Adrenal gland (tissue), 12 donors: Measurements from ENCODE around the gene SH3GL2. TPM values are rescaled to one million over a fixed set of nuclear protein-coding genes. Genes with fewer than 3 reads are reported as not detected.

ENCODE experiments used
- DNase-seq, 7 donors: peaks; one replicate each; pipeline ENCODE4 v3.0.0-alpha.2; 2019 to 2020
- H3K27ac ChIP-seq, 5 donors: fragments of 200-600 bp; sonication (generic) in 4 of 5; 1 replicate in 3 of 5; 2 replicates in 2 of 5; pipeline versions ENCODE4 v1.5.1 to v1.8.0; 2016 to 2020; ENCODE audit warnings: mild to moderate bottlenecking in 1 of 5
- H3K27me3 ChIP-seq: fragments of 200-600 bp; 2 replicates; pipeline ENCODE4 v1.8.0; 2021
- H3K36me3 ChIP-seq, 2 donors: fragments of 200-600 bp; replicated peaks in 1 of 2; 1 replicate in 1 of 2; 2 replicates in 1 of 2; pipeline versions ENCODE4 v1.5.1 to v1.8.0; 2018 to 2022
- H3K4me1 ChIP-seq, 2 donors: fragments of 200-600 bp; replicated peaks in 1 of 2; 1 replicate in 1 of 2; 2 replicates in 1 of 2; pipeline versions ENCODE4 v1.5.1 to v1.8.0; 2018 to 2021
- H3K4me3 ChIP-seq, 4 donors: fragments of 200-600 bp; sonication (generic) in 3 of 4; one replicate each; pipeline ENCODE4 v1.5.1; 2016 to 2018
- H3K9me3 ChIP-seq, 3 donors: fragments of 200-600 bp; sonication (generic) in 1 of 3; replicated peaks in 1 of 3; 1 replicate in 2 of 3; 2 replicates in 1 of 3; pipeline versions ENCODE4 v1.5.1 to v1.8.0; 2016 to 2021
- CTCF ChIP-seq, 6 experiments: fragments of 450-650 bp in 4 of 6; fragments of 200-600 bp in 2 of 6; sonication (generic) in 1 of 6; IDR thresholded peaks; 1 replicate in 5 of 6; 2 replicates in 1 of 6; pipeline versions ENCODE4 v1.5.1 to v1.8.0; 2016 to 2021; ENCODE audit warnings: antibody characterized with exemption in 6 of 6, mild to moderate bottlenecking in 2 of 6, moderate library complexity in 1 of 6
- POLR2A ChIP-seq, 2 donors: fragments of 450-650 bp; IDR thresholded peaks; one replicate each; pipeline ENCODE4 v1.6.1; 2017; ENCODE audit warnings: antibody characterized with exemption in 2 of 2, mild to moderate bottlenecking in 2 of 2, moderate library complexity in 1 of 2
- WGBS, 4 donors: extraction: QIAGEN DNeasy Blood & Tissue Kit in 2 of 4; methylation state at CpG; one replicate each; pipeline versions ENCODE4 v1.1.5 to v1.1.7; 2013 to 2017; 5-methylcytosine and 5-hydroxymethylcytosine counted together
- intact Hi-C, 2 donors: fragments of 100-400 bp; cut with DNase I; formaldehyde crosslinking; loops; one replicate each; pipeline versions ENCODE4 v1.14.1 to v1.15.0; 2022 to 2023
- polyA plus RNA-seq, 3 donors: library from polyadenylated mRNA; stranded (reverse); fragments of 200-250 nt in 2 of 3; fragments of 350-450 nt in 1 of 3; fragmentation: Illumina TruSeq in 1 of 3; extraction: RNeasy Lipid Tissue Mini Kit (QIAGEN cat#74804) in 1 of 3; gene quantifications; one replicate each; pipeline ENCODE4 v1.2.3, GENCODE V29; 2013 to 2014
- total RNA-seq, 9 donors: library from RNA; depleted of rRNA in 4 of 9; stranded (reverse); fragments of >200 nt in 4 of 9; fragments of 120-200 nt in 1 of 9; fragmentation: NEBNext Ultra II Directional in 1 of 9; extraction: Animal tissue kit (Norgen Biotek cat#: 25700) in 1 of 9; gene quantifications; one replicate each; pipeline versions ENCODE4 v1.1.0 to v1.2.4, GENCODE V29; 2013 to 2023
- donor health status: healthy with polysubstance abuse.
- donor health status: Bipolar disorder and iron deficiency.
- donor health status: DM: yes; HTN: yes; CAD: no.
- donor health status: DM: no; HTN: no; CAD: no.
- donor health status: DM: no; HTN: no; CAD: no.
- donor health status: DM: yes; HTN: yes; CAD: no.

Gene SH3GL2
- total and polyA plus RNA-seq, 12 donors, result 0.07 to 0.29 (median 0.19) TPM; not detected in 8

DNA sequence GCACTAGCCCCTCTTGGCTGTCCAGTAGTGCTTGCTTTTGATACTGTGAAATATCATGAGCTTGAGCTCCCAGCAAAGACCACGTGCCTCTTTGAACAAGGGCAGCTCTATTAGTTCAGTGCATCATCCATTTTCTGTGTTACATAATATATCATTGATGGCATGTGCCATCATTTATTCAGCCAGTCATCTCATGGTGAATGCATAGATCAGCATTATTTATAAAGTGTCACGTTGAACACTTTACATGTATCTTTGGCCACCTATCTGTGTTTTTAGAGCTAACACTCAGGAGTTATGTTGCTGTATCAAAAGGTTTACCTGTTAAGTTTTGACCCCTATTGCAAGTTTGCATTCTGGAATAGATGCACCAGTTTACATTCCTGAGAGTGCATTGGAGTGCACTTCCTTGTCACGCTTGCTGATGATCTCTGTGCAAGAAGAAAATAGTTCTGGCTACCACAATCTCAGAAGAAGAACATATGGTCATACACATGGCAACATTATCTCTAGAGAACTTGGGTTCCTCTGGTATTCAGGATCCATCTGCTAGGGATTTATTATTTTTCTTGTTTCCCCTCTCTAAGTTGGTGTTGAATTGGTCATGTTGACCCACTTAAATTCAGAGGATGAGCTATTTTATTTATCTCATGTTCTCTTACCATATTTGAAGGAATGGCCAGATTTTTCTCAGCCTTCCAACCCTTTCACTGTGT lies 120.9 kb downstream of the SH3GL2 start:
- intact Hi-C loops, result no loop called here
- Histone ChIP-seq H3K4me1 (no peaks in the 10 kb centered on the region), H3K27me3 (no peaks in the 10 kb centered on the region), H3K27ac (no peak overlapping the region), H3K9me3 (no peaks in the 10 kb centered on the region), H3K4me3 (no peak overlapping the region), H3K36me3 (no peaks in the 10 kb centered on the region)
- 51 to 65% (median 63%) methylated on average over 3 of the region's 3 CpGs for WGBS, 4 donors
- DNase-seq, result no peak
- no peak for TF ChIP-seq POLR2A (IDR thresholded peaks at IDR 0.05)
- no peak for TF ChIP-seq CTCF (IDR thresholded peaks at IDR 0.05)

GRCh38 chr9:17706347-17706746 lies 127.5 kb downstream of the SH3GL2 start:
- no peak for TF ChIP-seq POLR2A (IDR thresholded peaks at IDR 0.05)
- no peak for TF ChIP-seq CTCF (IDR thresholded peaks at IDR 0.05)
- intact Hi-C loops, result no loop called here
- Histone ChIP-seq H3K36me3 (no peaks in the 10 kb centered on the region), H3K27ac (no peak overlapping the region), H3K9me3 (no peaks in the 10 kb centered on the region), H3K4me1 (no peaks in the 10 kb centered on the region), H3K27me3 (no peaks in the 10 kb centered on the region), H3K4me3 (no peak overlapping the region)
- no peak for DNase-seq
- WGBS, 4 donors, result 44 to 62% (median 55%) methylated on average over 2 of the region's 2 CpGs

GRCh38 chr9:17719053-17719452 lies 140.2 kb downstream of the SH3GL2 start:
- no peaks in the 10 kb centered on the region for H3K4me1 ChIP-seq
- WGBS, 4 donors, result 64 to 80% (median 74%) methylated on average over 1 of the region's 1 CpG
- intact Hi-C loops, result no loop called here

DNA sequence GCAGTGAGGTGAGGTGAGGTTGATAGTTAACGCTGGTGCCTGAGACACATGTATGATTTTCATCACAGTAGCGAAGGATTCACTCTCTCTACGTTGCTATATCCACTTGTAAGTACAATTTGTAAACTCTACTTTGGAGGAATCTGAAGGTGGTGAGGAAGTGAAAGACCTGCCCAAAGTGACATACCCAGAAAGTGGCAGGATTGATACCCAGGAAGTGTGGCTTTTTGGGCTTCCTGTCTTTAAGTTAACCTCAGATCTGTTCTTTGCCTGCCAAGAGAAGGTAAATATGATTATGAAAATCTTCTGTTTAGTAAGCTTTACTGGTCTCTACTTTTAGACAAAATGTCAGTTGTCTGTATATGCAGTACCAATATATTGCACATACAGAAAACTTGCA lies 143.1 kb downstream of the SH3GL2 start:
- no peak overlapping the region for H3K4me3 ChIP-seq
- no peaks in the 10 kb centered on the region for H3K36me3 ChIP-seq
- DNase-seq, result no peak
- H3K9me3 ChIP-seq, result no peaks in the 10 kb centered on the region
- no peak overlapping the region for H3K27ac ChIP-seq
- no peaks in the 10 kb centered on the region for H3K27me3 ChIP-seq
- intact Hi-C loops, result no loop called here
- no peak for TF ChIP-seq CTCF (IDR thresholded peaks at IDR 0.05)
- no peak for TF ChIP-seq POLR2A (IDR thresholded peaks at IDR 0.05)
- H3K4me1 ChIP-seq, result no peaks in the 10 kb centered on the region
- WGBS, 4 donors, result 77 to 86% (median 81%) methylated on average over 3 of the region's 3 CpGs

More at GRCh38 chr9:17719053-17719452, 140.2 kb downstream of the SH3GL2 start:
- Histone ChIP-seq H3K9me3 (no peaks in the 10 kb centered on the region), H3K4me3 (no peak overlapping the region), H3K27me3 (no peaks in the 10 kb centered on the region), H3K27ac (no peak overlapping the region), H3K36me3 (no peaks in the 10 kb centered on the region)
- TF ChIP-seq POLR2A (IDR thresholded peaks at IDR 0.05) (no peak), CTCF (IDR thresholded peaks at IDR 0.05) (no peak)
- DNase-seq, result no peak
